ENCODE results near the gene FBXL3. TPM values are rescaled to one million over a fixed set of nuclear protein-coding genes. Genes with fewer than 3 reads are reported as not detected.

Gene FBXL3
- total and polyA plus RNA-seq, 2 of the 8 experiments (the other 6 are each of a cell fraction or from before 2014, with no cell fraction given) = 4.9 to 14.9 TPM

- TF ChIP-seq YY1 (IDR thresholded peaks at IDR 0.05; ENCODE audit: low read depth, low read length) = no peak
- TF ChIP-seq CHD2 (IDR thresholded peaks at IDR 0.05; ENCODE audit: low read length) = no peak
- TF ChIP-seq GABPA (IDR thresholded peaks at IDR 0.05; ENCODE audit: borderline replicate concordance, insufficient read depth, low read length) = no peak
- TF ChIP-seq ASH2L (IDR thresholded peaks at IDR 0.05; ENCODE audit: low read length) = no peak
- TF ChIP-seq SIRT6 (IDR thresholded peaks at IDR 0.05; ENCODE audit: low read length) = no peak
- TF ChIP-seq POU5F1 (IDR thresholded peaks at IDR 0.05; ENCODE audit: low read depth, low read length) = no peak
- no peak for TF ChIP-seq USF2 (IDR thresholded peaks at IDR 0.05; ENCODE audit: low read length)
Observed at GRCh38 chr13:76968041-76968440, 58.9 kb downstream of the FBXL3 start (continued).
